C4-2B (cell line): ENCODE results near the gene YAE1.

Source experiments
- CTCF ChIP-seq: fragments of 450-650 bp; conservative IDR thresholded peaks from 2 replicates; pipeline ENCODE4 v1.5.1; 2017; ENCODE audit warnings: mild to moderate bottlenecking
- ZFX ChIP-seq: fragments of 450-650 bp; IDR thresholded peaks from 2 replicates; pipeline ENCODE4 v1.6.1; 2017

DNA sequence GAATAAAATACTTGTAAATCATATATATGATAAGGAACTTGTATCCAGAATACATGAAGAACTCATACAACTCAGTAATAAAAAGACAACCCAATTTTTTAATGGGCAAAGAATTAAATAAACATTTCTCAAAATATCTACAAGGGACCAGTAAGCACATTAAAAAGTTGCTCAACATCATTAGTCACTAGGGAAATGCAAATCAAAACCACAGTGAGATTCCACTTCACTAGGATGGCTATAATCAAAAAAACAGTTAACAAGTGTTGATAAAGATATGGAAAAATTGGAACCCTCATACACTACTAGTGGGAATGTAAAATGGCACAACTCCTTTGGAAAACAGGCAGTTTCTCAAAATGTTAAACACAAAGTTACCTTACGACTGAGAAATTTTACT lies 40.3 kb upstream of the YAE1 start:
- TF ChIP-seq CTCF (no peak), ZFX (no peak)
